Astrocyte of the spinal cord (primary cell): ENCODE data around the gene CPNE7.

Experiments
- DNase-seq: peaks from one replicate; pipeline ENCODE4 v3.0.0; 2011; ENCODE audit warnings: low read depth, low spot score
- H3K4me3 ChIP-seq: 2 replicates; pipeline ENCODE4 v1.5.1; 2011; ENCODE audit warnings: low read depth, mild to moderate bottlenecking, low read length, moderate library complexity
- in situ Hi-C: cut with HindIII; loops from 2 replicates; pipeline ENCODE4 v1.10.0; 2017; ENCODE audit warnings: low sequenced_read_pairs
- TF ChIP-seq, protein P1 (sequence below): IDR thresholded peaks from 2 replicates; pipeline ENCODE4 v1.5.1; 2012; ENCODE audit warnings: low read depth, mild to moderate bottlenecking, low read length, inconsistent platforms

CPNE7 gene

DNA sequence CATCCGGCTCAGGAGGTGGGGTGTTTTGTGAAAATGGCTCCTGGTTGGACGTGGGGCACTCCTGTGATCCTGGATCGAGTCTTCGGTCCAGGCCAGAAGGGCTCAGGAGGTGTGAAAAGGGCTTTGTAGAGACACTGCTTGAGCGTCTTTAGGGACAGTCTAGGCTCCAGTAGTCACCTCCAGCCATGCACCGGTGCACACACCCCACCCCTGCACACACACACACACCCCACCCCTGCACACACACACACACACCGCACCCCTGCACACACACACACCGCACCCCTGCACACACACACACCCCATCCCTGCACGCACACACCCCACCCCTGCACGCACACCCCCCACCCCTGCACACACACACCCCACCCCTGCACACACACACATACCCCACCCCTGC is 62.9 kb downstream of the CPNE7 start:
- TF ChIP-seq, protein P1, sequence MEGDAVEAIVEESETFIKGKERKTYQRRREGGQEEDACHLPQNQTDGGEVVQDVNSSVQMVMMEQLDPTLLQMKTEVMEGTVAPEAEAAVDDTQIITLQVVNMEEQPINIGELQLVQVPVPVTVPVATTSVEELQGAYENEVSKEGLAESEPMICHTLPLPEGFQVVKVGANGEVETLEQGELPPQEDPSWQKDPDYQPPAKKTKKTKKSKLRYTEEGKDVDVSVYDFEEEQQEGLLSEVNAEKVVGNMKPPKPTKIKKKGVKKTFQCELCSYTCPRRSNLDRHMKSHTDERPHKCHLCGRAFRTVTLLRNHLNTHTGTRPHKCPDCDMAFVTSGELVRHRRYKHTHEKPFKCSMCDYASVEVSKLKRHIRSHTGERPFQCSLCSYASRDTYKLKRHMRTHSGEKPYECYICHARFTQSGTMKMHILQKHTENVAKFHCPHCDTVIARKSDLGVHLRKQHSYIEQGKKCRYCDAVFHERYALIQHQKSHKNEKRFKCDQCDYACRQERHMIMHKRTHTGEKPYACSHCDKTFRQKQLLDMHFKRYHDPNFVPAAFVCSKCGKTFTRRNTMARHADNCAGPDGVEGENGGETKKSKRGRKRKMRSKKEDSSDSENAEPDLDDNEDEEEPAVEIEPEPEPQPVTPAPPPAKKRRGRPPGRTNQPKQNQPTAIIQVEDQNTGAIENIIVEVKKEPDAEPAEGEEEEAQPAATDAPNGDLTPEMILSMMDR = no peak
- no peak overlapping the region for H3K4me3 ChIP-seq
- DNase-seq = no peak
- in situ Hi-C loops = no loop called here

DNA sequence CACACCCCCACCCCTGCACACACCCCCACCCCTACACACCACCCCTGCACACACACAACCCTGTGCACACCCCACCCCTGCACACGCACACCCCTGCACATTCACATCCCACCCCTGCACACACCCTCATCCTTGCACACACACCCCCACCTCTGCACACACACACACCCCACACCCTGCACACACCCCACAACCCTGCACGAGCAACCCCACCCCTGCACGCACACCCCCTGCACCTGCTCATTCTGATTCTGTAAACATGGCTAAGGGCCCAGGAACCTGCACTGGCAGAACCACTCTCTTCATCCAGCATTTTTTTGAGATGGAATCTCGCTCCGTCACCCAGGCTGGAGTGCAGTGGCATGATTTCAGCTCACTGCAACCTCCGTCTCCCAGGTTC is 63.8 kb downstream of the CPNE7 start:
- H3K4me3 ChIP-seq = no peak overlapping the region
- in situ Hi-C loops = no loop called here
- DNase-seq = no peak
- TF ChIP-seq, protein P1 = no peak

DNA sequence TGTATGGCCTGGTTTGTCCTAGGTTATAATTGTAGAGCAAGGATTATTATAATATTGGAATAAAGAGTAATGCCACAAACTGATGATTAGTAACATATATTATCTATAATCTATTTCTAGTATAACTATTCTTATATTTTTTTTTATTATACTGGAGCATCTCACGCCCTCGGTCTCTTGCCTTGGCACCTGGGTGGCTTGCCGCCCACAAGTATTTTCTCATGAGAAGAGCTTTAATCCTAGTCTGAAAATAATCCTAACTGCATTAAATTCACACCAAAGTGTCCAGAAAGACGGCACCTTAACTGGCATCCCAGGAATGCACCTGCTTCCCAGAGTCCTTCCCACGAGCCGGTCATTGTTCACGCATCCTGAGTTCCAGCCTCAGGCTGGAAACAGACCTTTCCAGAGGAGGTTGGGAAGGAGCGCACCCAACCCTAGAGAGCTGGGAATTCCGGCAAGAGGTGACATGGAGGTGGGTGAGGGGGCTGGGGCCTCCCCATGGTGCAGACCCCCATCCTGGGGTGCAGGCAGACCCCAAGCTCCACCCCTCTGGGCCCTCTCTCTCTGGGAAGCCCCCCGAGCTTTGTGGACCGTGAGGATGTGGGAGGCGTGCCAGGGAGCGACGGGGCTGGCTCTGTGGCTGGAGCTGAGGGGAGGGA is 66.0 kb downstream of the CPNE7 start:
- in situ Hi-C loops = no loop called here

DNA sequence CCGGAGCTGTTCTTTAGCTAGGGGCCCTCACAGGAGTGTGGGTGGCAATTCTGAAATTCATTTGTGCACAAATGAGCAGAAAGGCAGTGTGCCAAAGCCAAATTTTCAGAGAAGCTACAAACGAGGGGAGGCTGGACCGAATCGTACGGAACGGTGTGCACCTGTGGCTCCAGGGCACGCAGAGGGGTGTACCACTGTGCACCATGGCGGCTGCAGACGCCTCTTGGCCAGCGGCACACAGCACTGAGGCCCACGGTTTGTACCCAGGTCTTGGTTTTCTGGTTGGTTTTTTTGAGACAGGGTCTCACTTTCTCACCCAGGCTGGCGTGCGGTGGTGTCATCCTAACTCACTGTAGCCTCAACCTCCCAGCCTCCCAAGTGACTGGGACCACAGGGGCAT is 67.0 kb downstream of the CPNE7 start:
- DNase-seq = no peak
- in situ Hi-C loops = no loop called here
- TF ChIP-seq, protein P1 = no peak
- H3K4me3 ChIP-seq = no peak overlapping the region

More for the DNA sequence above, 66.0 kb downstream of the CPNE7 start:
- TF ChIP-seq, protein P1 = no peak
- no peak for DNase-seq
- no peak overlapping the region for H3K4me3 ChIP-seq

DNA sequence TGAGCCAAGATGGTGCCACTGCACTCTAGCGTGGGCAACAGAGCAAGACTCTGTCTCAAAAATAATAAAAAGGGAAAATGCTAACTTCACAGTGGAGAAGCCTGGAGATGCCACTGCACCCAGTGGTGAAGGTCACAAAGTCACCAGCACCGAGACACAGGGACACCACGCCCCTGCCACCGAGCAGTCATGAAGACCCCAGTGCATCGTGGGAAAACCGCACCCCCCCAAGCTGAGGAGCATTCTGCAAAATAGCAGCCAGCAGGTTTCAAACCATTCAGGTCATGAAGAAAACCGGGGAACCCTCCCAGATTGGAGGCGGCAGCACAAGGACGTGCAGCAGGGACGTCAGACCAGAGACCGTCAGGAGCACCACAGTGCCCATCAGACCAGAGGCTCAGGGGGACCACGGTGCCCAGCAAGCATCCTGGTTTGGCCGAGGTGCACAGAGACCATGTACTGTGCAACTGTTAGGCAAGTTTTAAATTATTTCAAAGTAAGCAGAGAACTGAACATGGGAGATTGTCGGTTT is 68.3 kb downstream of the CPNE7 start:
- no peak overlapping the region for H3K4me3 ChIP-seq
- no peak for DNase-seq
- TF ChIP-seq, protein P1 = no peak
- in situ Hi-C loops = no loop called here

DNA sequence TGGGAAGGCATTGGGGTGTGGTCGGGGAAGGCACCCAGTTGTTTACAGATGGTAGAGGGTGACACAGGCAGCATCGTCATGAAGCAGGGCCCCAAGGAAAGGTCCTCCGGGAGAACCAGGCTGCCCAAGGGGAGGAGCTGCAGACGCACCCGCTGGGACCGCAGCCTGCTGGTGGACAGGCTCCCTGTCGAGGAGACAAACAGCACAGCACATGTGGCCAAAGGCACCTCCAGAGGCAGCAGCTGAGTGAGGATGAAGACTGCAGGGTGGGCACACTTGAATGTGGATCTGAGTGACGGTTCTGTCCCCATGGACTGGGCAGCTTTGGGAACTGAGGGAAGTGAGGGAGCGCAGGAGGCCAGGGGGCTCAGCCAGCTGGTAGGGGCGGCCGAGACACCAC is 69.6 kb downstream of the CPNE7 start:
- TF ChIP-seq, protein P1 = no peak
- no peak overlapping the region for H3K4me3 ChIP-seq
- DNase-seq = no peak
- in situ Hi-C loops = no loop called here
